Measurements from ENCODE around the gene KDELR1. TPM values are rescaled to one million over a fixed set of nuclear protein-coding genes. Genes with fewer than 3 reads are reported as not detected.
A peak's percentile ranks its signal among the peaks of the same experiment; 100 is the strongest.

KDELR1 gene
- polyA plus RNA-seq, 1 donor: 253 TPM

DNA sequence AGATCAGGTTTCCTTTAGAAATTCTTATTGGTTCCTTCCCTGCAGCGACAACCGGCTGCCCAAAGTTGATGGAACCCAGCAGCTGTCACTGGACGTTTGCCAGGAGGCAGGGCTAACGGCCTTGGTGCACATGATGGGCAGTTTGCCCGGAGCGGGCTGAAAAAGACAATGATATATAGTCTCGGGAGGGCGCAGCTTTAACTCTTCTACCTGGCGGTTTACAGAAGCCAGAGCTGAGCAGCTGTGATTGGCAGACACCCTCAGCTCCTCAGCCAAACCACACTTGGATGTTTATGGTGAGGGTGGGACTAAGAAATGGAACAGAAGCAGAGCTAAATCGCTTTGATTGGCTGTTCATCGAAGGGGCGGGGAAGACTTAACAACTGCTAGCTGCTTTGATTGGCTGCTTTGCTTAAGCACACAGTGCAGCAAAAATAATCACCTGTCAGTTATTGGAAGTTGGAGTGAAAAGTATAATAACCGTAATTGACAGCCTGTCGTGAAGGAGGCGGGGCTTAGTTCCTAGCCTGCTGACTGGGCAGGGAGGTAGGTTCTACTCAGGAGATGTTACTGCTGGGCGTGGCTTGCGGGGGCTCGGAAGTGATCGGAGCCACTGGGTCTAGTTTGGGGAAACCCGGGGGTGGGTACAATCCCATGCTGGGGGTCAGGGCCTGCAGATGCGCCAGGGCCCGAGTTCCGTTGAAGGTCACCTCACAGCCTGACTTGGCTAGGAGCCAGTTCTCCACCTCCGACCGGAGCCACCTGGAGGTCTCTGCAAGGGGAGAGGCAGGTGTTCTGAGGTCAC, 58.5 kb downstream of the KDELR1 start:
- no peaks in the 10 kb centered on the region for H3K9me3 ChIP-seq (ENCODE audit: control insufficient read depth, low read depth, low read length)
- H3K36me3 ChIP-seq (ENCODE audit: control insufficient read depth, insufficient read depth, low read length): no peaks in the 10 kb centered on the region
- H3K27ac ChIP-seq (ENCODE audit: low read length): peak overlapping the region; percentile 98
- peak; percentile 98 to 99 for DNase-seq
- WGBS (ENCODE audit: insufficient coverage, low lambda C conversion rate): 0% methylated on average over 1 of the region's 25 CpGs
- peaks cover 24% of the 10 kb centered on the region for H3K4me1 ChIP-seq (ENCODE audit: control insufficient read depth, insufficient read depth, low read length)
- H3K27me3 ChIP-seq (ENCODE audit: control insufficient read depth, insufficient read depth, low read length): no peaks in the 10 kb centered on the region
- peak overlapping the region; percentile 58 for H3K4me3 ChIP-seq (ENCODE audit: low read length)

Other genes starting within 250 kb of the KDELR1 start
- 45.1 TPM for gene LIG1, start 221.2 kb downstream of the KDELR1 start, polyA plus RNA-seq
- gene ZSWIM9, start 220.9 kb downstream of the KDELR1 start, polyA plus RNA-seq: 6.7 TPM
- gene CARD8, start 135.6 kb downstream of the KDELR1 start, polyA plus RNA-seq: 40.9 TPM
- 2.2 TPM for gene ZNF114, start 121.5 kb downstream of the KDELR1 start, polyA plus RNA-seq
- 43.6 TPM for gene EMP3, start 66.0 kb downstream of the KDELR1 start, polyA plus RNA-seq
- 10.3 TPM for gene TMEM143, start 27.6 kb downstream of the KDELR1 start, polyA plus RNA-seq
- gene SYNGR4, start 27.2 kb downstream of the KDELR1 start, polyA plus RNA-seq: 0.12 TPM
- 0.48 TPM for gene GRIN2D, start 2.1 kb upstream of the KDELR1 start, polyA plus RNA-seq
- 19.3 TPM for gene GRWD1, start 54.4 kb upstream of the KDELR1 start, polyA plus RNA-seq
- 0.70 TPM for gene KCNJ14, start 64.0 kb upstream of the KDELR1 start, polyA plus RNA-seq
- 63.8 TPM for gene CYTH2, start 77.8 kb upstream of the KDELR1 start, polyA plus RNA-seq
- gene LMTK3, start 120.3 kb upstream of the KDELR1 start, polyA plus RNA-seq: 7.2 TPM
- gene SULT2B1, start 160.6 kb upstream of the KDELR1 start, polyA plus RNA-seq: 1.0 TPM
- gene SPACA4, start 215.2 kb upstream of the KDELR1 start, polyA plus RNA-seq: 4.2 TPM
- 77.5 TPM for gene FAM83E, start 223.5 kb upstream of the KDELR1 start, polyA plus RNA-seq
- 2,091 TPM for gene RPL18, start 227.6 kb upstream of the KDELR1 start, polyA plus RNA-seq
- 20.1 TPM for gene SPHK2, start 228.0 kb upstream of the KDELR1 start, polyA plus RNA-seq
- 4.0 TPM for gene DBP, start 245.8 kb upstream of the KDELR1 start, polyA plus RNA-seq

Data from large intestine (tissue), 3 donors.